Measurements from ENCODE around the gene VSTM4.

The VSTM4 gene

GRCh38 chr10:49071160-49071761 is 44.1 kb downstream of the VSTM4 start:
- ChIA-PET POLR2A (no interaction called here), CTCF (interaction anchor here (0.8 kb wide), 1 partner anchor 10 kb away, joined by 4 read pairs; no protein-coding TSS in a partner anchor)
- TF ChIP-seq CTCF (IDR thresholded peaks at IDR 0.05; ENCODE audit: insufficient read depth, low read length, missing control alignments): no peak
- no peak overlapping the region for H3K4me3 ChIP-seq (ENCODE audit: low read depth, low read length)
- no peak for DNase-seq (ENCODE audit: low read depth, low spot score)

- ChIA-PET POLR2A (no interaction called here), CTCF (interaction anchor here (0.8 kb wide), 1 partner anchor 10 kb away, joined by 4 read pairs; no protein-coding TSS in a partner anchor)
- DNase-seq (ENCODE audit: low read depth, low spot score): no peak
- no peak for TF ChIP-seq CTCF (IDR thresholded peaks at IDR 0.05; ENCODE audit: insufficient read depth, low read length, missing control alignments)
- no peak overlapping the region for H3K4me3 ChIP-seq (ENCODE audit: low read depth, low read length)
Observed at GRCh38 chr10:49070701-49071100, 44.6 kb downstream of the VSTM4 start.

- ChIA-PET POLR2A (no interaction called here), CTCF (no interaction called here)
- H3K4me3 ChIP-seq (ENCODE audit: low read depth, low read length): no peak overlapping the region
- DNase-seq (ENCODE audit: low read depth, low spot score): no peak
- no peak for TF ChIP-seq CTCF (IDR thresholded peaks at IDR 0.05; ENCODE audit: insufficient read depth, low read length, missing control alignments)
Observed at GRCh38 chr10:49068672-49069217, 46.6 kb downstream of the VSTM4 start.

GRCh38 chr10:49068209-49068608 is 47.1 kb downstream of the VSTM4 start:
- no peak for DNase-seq (ENCODE audit: low read depth, low spot score)
- POLR2A ChIA-PET: no interaction called here
- no peak overlapping the region for H3K4me3 ChIP-seq (ENCODE audit: low read depth, low read length)
- TF ChIP-seq CTCF (IDR thresholded peaks at IDR 0.05; ENCODE audit: insufficient read depth, low read length, missing control alignments): no peak
- CTCF ChIA-PET: no interaction called here

GRCh38 chr10:49066944-49067730 is 48.2 kb downstream of the VSTM4 start:
- no peak for DNase-seq (ENCODE audit: low read depth, low spot score)
- no peak for TF ChIP-seq CTCF (IDR thresholded peaks at IDR 0.05; ENCODE audit: insufficient read depth, low read length, missing control alignments)
- H3K4me3 ChIP-seq (ENCODE audit: low read depth, low read length): no peak overlapping the region
- POLR2A ChIA-PET: no interaction called here
- CTCF ChIA-PET: no interaction called here

- TF ChIP-seq CTCF (IDR thresholded peaks at IDR 0.05; ENCODE audit: insufficient read depth, low read length, missing control alignments): no peak
- ChIA-PET POLR2A (no interaction called here), CTCF (no interaction called here)
- H3K4me3 ChIP-seq (ENCODE audit: low read depth, low read length): no peak overlapping the region
- DNase-seq (ENCODE audit: low read depth, low spot score): no peak
Observed at GRCh38 chr10:49062229-49062628, 53.1 kb downstream of the VSTM4 start.
